Epithelial cell of umbilical artery (primary cell): ENCODE data around the gene SLC25A45. TPM values are rescaled to one million over a fixed set of nuclear protein-coding genes. Genes with fewer than 3 reads are reported as not detected.

Experiments
- total RNA-seq: library from RNA; depleted of rRNA; stranded (reverse); fragments of >200 nt; gene quantifications from 2 replicates; pipeline ENCODE4 v1.2.3, GENCODE V29; 2014

SLC25A45 gene, protein sequence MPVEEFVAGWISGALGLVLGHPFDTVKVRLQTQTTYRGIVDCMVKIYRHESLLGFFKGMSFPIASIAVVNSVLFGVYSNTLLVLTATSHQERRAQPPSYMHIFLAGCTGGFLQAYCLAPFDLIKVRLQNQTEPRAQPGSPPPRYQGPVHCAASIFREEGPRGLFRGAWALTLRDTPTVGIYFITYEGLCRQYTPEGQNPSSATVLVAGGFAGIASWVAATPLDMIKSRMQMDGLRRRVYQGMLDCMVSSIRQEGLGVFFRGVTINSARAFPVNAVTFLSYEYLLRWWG
- total RNA-seq, result 0.46 and 2.3 TPM in 2 replicates

GRCh38 chr11:65382033-65382803 is at the start of gene SLC25A45:
Gene SLC25A45, minus strand, starts transcription at chr11:65382646. Its CDS starts 695 bp downstream, at chr11:65381951.

GRCh38 chr11:65422633-65423515 is 40.4 kb upstream of the SLC25A45 start, which contains the start of gene NEAT1:
Gene NEAT1, plus strand, starts transcription at chr11:65422798.

GRCh38 chr11:65386307-65387140 is 4.1 kb upstream of the SLC25A45 start, which contains the start of gene FRMD8:
Gene FRMD8, plus strand, starts transcription at chr11:65386637. Its CDS starts 400 bp downstream, at chr11:65387037.

GRCh38 chr11:65354265-65355012 is 28.0 kb downstream of the SLC25A45 start, which contains the start of gene TIGD3:
Gene TIGD3, plus strand, starts transcription at chr11:65354751. Its CDS starts 1,058 bp downstream, at chr11:65355809.

Other genes starting within 250 kb of the SLC25A45 start
- gene SYVN1, start 248.1 kb downstream of the SLC25A45 start, total RNA-seq, result 10.7 and 12.0 TPM in 2 replicates
- not detected in 2 replicates for gene SPDYC, start 212.4 kb downstream of the SLC25A45 start, total RNA-seq
- gene CAPN1, start 200.7 kb downstream of the SLC25A45 start, total RNA-seq, result 63.3 and 157 TPM in 2 replicates
- 7.6 and 7.8 TPM in 2 replicates for gene POLA2, start 120.7 kb downstream of the SLC25A45 start, total RNA-seq
- gene CDC42EP2, start 67.8 kb downstream of the SLC25A45 start, total RNA-seq, result 14.7 and 20.8 TPM in 2 replicates
- 26.7 and 31.5 TPM in 2 replicates for gene DPF2, start 48.8 kb downstream of the SLC25A45 start, total RNA-seq
- gene TIGD3, start 27.9 kb downstream of the SLC25A45 start, total RNA-seq, result 0.32 TPM in 1 of 2 replicates, not detected in the other
- gene FRMD8, start 4.0 kb upstream of the SLC25A45 start, total RNA-seq, result 49.7 and 193 TPM in 2 replicates
- 38.3 and 118 TPM in 2 replicates for gene NEAT1, start 40.2 kb upstream of the SLC25A45 start, total RNA-seq
- gene MALAT1, start 116.4 kb upstream of the SLC25A45 start, total RNA-seq, result 2,721 and 4,758 TPM in 2 replicates
- gene SCYL1, start 142.4 kb upstream of the SLC25A45 start, total RNA-seq, result 56.5 and 59.1 TPM in 2 replicates
- gene LTBP3, start 175.7 kb upstream of the SLC25A45 start, total RNA-seq, result 15.2 and 23.4 TPM in 2 replicates
- gene ZNRD2, start 187.8 kb upstream of the SLC25A45 start, total RNA-seq, result 37.5 and 92.2 TPM in 2 replicates
- gene FAM89B, start 189.9 kb upstream of the SLC25A45 start, total RNA-seq, result 15.9 and 19.8 TPM in 2 replicates
- 31.2 and 39.0 TPM in 2 replicates for gene EHBP1L1, start 193.4 kb upstream of the SLC25A45 start, total RNA-seq
- not detected in 2 replicates for gene KCNK7, start 213.2 kb upstream of the SLC25A45 start, total RNA-seq
- gene MAP3K11, start 231.6 kb upstream of the SLC25A45 start, total RNA-seq, result 55.2 and 72.0 TPM in 2 replicates
- gene PCNX3, start 233.1 kb upstream of the SLC25A45 start, total RNA-seq, result 11.2 and 11.7 TPM in 2 replicates